GM12872 (cell line): ENCODE data around the gene FHOD3.

Source experiments
- TF ChIP-seq, protein P1 (sequence below): IDR thresholded peaks from 3 replicates; pipeline ENCODE4 v1.5.1; 2011; ENCODE audit warnings: low read depth, mild to moderate bottlenecking, low read length, moderate library complexity; ENCODE audit not compliant: insufficient read depth

FHOD3 gene

DNA sequence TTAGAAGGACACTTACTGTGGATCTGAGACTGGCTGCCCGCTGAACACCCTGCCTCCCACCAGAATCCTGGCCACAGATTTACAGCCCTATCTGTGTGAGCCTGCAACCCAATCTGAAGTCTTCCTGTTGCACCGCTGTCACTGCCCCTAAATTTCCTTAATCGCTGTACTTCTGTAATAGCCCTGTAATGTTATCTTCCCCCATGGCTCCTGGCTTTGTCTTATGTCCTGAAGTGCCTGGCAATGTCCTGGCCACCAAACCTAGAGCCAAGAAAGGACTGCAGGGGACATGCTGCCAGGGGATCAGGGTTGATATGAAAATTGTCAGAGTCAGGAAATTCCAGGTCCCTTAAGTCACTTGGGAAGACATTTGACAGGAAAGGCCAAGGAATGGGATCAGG lies 52.7 kb downstream of the FHOD3 start:
- TF ChIP-seq, protein P1, sequence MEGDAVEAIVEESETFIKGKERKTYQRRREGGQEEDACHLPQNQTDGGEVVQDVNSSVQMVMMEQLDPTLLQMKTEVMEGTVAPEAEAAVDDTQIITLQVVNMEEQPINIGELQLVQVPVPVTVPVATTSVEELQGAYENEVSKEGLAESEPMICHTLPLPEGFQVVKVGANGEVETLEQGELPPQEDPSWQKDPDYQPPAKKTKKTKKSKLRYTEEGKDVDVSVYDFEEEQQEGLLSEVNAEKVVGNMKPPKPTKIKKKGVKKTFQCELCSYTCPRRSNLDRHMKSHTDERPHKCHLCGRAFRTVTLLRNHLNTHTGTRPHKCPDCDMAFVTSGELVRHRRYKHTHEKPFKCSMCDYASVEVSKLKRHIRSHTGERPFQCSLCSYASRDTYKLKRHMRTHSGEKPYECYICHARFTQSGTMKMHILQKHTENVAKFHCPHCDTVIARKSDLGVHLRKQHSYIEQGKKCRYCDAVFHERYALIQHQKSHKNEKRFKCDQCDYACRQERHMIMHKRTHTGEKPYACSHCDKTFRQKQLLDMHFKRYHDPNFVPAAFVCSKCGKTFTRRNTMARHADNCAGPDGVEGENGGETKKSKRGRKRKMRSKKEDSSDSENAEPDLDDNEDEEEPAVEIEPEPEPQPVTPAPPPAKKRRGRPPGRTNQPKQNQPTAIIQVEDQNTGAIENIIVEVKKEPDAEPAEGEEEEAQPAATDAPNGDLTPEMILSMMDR, result no peak

DNA sequence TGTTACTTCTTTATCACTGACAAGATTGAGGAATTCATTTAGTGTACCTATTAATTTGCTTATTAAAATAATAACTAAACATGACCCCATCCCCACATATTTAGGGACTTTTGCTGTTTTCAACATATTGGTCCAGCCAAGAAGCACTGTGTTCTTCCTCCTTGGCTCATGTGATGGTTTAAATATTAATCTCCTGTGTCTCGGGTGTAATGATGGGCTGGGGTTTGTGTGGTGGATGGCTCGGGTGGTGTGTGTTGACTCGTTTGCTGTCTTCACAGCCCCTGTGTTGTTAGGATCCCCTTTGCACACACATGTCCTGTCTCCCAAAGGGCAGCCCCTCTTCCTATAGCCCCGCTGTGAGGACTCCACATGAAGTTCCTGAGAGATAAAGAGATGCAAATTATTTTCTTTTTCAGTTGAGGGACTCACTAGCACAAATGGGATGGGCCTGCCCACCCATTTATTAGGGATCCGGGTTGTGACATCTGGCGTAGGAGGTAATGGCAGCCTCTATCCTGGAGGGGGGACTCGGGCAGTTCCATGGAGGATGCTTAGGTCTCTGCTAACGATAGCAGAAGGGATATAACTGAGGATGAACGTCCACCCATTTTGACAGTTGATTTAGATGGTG lies 53.4 kb downstream of the FHOD3 start:
- TF ChIP-seq, protein P1, result no peak

DNA sequence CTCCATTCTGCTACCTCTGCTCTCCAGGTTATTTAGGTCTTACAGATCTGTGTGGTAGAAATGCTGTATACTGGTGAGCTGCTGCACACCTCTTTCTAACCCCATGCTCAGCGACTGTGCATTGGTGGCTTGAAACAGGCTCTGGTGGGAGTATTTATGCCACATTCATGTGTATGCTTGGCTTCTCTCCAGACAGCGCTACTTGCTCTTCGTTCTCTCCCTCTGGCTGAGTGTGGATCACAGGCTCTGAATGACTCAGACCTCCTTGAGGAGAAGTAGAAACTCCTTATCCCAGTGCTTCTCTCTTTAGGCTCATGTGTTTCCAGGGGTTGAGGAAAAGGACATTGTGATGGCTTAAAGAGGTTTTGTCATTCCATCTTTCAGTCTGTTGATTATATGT lies 54.9 kb downstream of the FHOD3 start:
- TF ChIP-seq, protein P1, result no peak

DNA sequence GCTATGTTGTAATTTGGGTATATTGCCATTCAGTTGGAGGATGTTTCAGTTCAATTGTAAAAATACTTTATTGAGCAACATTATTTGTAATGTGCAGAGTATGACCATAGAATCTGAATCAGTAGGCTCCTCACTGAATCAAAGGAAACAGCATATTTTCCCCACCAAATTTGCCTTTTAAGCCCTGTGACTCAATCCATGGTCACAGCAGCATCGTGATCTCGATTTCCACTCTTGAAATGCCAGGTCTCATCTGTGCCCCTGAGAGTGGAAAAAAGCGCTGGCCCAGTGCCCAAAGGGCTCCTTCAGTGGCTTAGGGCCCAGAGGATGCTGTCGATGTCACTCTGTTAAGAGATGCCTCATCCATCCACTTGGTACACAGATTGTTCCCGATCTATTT lies 57.5 kb downstream of the FHOD3 start:
- TF ChIP-seq, protein P1, result no peak

DNA sequence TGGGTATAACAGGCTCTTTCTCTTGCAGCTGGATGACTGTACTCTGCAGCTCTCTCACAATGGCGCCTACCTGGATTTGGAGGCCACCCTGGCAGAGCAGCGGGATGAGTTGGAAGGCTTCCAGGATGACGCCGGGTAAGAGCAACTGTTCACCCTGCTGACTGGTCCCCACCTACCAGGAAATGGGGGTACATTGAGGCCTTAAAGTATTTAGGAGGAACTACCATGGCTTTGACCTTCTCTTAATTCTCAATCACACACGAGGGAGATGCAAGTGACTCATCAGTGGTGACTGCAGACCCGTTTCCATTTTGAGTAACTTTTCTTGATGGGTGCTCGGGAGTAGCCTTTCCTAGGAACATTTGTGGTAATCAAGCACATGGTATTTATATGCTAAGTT lies 58.0 kb downstream of the FHOD3 start:
- TF ChIP-seq, protein P1, result no peak

DNA sequence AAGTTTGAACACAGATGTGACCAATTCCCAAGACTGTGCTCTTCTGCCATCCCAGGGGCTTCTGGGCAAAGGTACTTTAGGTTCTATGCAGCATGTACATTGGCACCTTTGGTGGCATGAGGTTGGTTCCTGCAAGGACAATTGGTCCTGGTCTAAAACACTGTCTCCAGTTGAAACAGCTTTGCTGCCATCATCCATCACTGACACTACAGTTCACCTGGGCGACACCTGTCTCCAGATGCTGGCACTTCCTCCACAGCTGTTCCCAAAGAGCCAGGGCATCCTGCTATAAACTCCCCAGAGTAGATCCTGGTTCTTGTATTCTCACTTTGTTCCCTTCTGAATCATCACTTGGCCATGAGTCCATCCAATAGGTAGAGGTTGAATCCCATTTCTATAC lies 60.6 kb downstream of the FHOD3 start:
- TF ChIP-seq, protein P1, result no peak

DNA sequence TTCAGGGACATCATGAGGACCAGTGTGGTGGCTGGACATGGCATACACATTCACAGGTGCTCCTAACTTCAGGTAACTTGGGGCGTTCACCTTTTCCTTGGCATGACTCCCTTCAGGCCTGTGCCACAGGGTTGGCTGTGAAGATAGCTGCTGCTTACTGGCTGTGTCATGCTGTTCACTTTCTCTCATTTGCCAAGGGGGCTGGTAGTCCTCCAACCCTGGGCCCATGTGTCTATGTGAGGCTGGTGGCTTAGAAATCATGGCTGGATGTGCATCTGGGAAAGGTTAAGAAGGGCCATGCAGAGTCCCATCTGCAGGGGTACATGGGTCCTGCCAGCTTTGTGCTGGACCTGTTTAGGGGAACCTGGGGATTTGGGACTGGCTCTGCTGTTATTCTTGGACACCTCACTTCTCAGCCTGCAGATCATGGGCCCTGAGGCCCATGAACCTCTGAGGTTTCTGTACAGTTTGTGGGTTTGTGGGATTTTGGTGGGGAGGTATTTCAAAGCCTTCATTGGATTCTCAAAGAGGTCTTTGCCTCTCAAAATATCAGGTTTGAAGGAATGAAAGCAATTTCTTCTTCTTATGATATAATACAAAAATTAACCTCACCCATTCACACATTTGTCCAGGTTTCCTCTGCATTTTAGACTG lies 62.9 kb downstream of the FHOD3 start:
- TF ChIP-seq, protein P1, result no peak
